IMR-90 (cell line): ENCODE results near the gene C2orf68.

Experiments
- CHD1 ChIP-seq: IDR thresholded peaks from 2 replicates; pipeline ENCODE4 v1.6.1; 2012; ENCODE audit warnings: low read depth, low read length, improper control_type of control experiment
- CTCF ChIP-seq: conservative IDR thresholded peaks from 2 replicates; pipeline ENCODE4 v1.5.1; 2012; ENCODE audit warnings: mild to moderate bottlenecking, low read depth, low read length, improper control_type of control experiment
- MAFK ChIP-seq: IDR thresholded peaks from 2 replicates; pipeline ENCODE4 v1.6.1; 2012; ENCODE audit warnings: low read depth, low read length, improper control_type of control experiment
- MXI1 ChIP-seq: IDR thresholded peaks from 2 replicates; pipeline ENCODE4 v1.6.1; 2012; ENCODE audit warnings: low read depth, mild to moderate bottlenecking, low read length, moderate library complexity, borderline replicate concordance
- POLR2A ChIP-seq: IDR thresholded peaks from 2 replicates; pipeline ENCODE4 v1.6.1; 2012; ENCODE audit warnings: mild to moderate bottlenecking, low read depth, low read length
- RAD21 ChIP-seq: IDR thresholded peaks from 2 replicates; pipeline ENCODE4 v1.6.1; 2012; ENCODE audit warnings: low read length, improper control_type of control experiment
- SMC3 ChIP-seq: fragments of 150-350 bp; IDR thresholded peaks from 2 replicates; pipeline ENCODE4 v1.6.1; 2016; ENCODE audit warnings: low read depth, mild to moderate bottlenecking, antibody characterized with exemption, low read length, moderate library complexity
- USF2 ChIP-seq: fragments of 150-350 bp; IDR thresholded peaks from 2 replicates; pipeline ENCODE4 v1.6.1; 2017; ENCODE audit warnings: mild to moderate bottlenecking, antibody characterized with exemption, low read length, low read depth

- TF ChIP-seq USF2 (no peak), CTCF (no peak), MXI1 (no peak), POLR2A (no peak), SMC3 (no peak), MAFK (no peak), RAD21 (no peak), CHD1 (no peak)
These were observed 12.1 kb upstream of the C2orf68 start for GRCh38 chr2:85623991-85624390.
